Activated T-cell treated with anti-CD3 and anti-CD28 coated beads, Interleukin-2, amount 50 U/mL, for 48 hours (primary cell): ENCODE data around the gene IL23R.

Source experiments
- DNase-seq, 2 experiments: peaks; one replicate each; pipeline ENCODE4 v3.0.0-alpha.2; 2020

The IL23R gene

DNA sequence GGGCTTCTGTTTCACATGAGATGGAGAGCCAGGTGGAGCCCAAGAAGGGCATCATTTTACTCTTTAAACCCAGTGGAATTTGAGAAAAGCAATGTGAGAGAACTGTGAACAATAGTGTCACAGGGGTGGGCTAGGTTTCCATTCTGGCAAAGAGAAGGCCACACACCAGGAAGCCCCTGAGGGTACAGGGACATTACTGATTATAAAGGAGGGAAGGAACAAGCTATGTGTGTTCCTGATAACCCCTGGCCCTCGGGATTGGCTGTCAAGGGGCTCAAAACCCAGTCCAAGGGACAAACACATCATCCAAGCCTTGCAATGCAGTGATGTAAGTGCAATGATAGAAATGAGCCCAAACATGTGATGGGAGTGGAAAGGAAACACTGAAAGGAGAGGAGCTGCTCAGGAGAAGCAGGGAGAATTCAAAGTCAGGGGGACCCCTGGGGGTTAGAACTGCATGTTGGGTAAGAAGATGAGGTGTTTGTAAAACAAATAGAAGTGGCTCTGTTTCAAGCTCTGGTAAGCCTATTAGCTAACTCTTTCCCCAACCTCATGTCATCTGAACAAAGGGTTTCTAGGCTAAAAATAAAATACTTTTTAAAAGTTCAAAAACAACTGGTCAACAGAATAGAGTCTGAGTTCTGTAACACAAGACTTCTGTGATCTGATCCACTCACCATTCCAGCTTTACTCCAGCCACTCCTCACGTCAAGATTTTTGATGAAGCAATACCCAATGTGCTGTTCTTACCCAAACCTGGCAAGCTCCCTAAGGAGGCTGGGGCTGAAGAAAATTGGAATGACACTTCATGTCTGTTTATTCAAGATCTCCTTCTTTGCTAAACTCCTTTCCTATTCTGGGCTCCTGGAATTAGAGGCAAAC, 90.3 kb downstream of the IL23R start:
- no peak for DNase-seq

DNA sequence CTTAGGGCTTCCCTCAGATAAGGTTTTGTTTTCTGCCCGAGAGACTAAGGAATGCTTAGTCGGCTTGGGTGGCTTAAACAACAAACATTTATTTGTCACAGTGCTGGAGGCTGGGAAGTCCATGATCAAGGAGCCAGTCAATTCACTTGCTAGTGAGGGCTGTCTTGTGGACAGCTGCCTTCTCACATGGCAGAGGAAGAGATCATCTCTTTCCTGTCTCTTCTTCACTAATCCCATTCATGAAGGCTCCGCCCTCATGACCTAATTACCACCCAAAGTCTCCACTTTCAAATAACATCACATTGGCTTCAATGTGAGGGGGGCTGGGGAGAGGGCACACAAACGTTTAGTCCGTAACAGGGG, 90.9 kb downstream of the IL23R start:
- DNase-seq: no peak

DNA sequence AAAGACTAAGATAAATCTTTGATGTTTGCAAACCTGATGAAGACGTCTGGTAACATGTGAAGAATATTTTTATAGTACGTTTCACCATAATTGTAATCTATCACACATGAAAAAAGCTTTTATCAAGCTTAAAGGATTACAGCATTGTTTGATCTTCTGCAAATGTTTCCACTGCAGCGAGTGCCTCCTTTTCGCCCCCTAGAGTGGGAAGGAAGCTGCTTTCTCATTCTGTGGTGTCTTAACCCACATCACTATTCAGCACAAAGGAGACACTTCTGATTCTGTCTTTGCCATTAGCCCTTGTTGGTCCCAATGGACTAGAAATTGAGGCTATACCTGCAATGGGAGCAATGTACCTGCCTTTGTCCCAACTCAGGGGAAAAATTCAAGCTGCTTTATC, 95.4 kb downstream of the IL23R start:
- DNase-seq: no peak

- DNase-seq: no peak
Observed at GRCh38 chr1:67262735-67263134, 96.5 kb downstream of the IL23R start.

DNA sequence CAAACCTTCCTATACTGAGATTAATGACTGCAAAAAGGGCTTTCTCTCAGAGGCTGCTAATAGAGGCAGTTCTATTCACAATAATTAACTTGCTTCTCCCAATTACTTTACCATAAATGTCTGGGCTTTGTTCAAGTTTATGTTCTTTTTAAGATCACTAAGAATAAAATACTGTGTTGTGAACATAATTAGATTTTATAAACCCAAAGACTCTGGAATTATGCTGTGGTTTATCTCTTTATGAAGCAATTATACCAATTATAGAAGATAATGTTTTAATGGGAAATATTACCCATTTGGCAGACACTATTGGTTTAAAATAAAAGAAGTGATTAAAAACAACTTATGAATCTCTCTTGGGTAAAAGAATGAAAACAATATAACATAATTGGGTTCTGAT, 97.9 kb downstream of the IL23R start:
- no peak for DNase-seq

DNA sequence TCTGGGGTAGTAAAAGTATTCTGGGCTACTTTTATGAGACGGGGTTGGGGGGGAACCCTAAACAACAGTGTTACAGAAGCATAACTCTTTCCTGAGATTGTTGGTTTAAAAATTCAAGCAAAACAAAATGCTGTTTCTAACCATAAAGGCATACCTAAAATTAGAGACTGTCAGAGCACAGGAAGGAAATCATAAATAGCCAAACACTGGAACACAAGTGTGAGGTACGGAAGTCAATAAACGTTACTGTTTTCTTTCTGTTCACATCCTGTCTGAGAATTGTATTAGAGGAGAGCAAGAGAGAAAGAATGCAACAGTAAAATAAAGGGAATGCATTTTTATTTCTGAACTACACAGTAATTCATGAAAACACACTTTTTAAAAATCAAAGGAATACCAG, 98.6 kb downstream of the IL23R start:
- DNase-seq: no peak

GRCh38 chr1:67269061-67269460, 102.8 kb downstream of the IL23R start:
- no peak for DNase-seq

DNA sequence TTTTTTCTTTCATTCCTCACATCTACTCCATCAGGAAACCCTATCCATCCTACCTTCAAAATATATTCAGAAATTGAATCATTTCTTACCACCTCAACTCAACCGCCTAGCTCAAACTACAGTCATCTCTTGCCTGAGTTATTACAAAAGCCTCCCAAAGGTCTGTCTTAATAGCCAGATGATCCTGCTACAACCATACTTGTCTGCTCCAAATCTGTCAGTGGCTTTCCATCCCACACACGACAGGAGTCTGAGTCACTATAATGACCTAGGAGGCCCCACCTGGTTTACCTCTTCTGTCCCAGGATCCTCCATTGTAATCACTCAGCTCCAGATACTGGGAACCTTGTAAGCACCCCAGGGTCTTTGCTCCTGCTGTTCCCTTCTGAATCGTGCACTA, 104.3 kb downstream of the IL23R start:
- peak; percentile 41 to 52 for DNase-seq

DNA sequence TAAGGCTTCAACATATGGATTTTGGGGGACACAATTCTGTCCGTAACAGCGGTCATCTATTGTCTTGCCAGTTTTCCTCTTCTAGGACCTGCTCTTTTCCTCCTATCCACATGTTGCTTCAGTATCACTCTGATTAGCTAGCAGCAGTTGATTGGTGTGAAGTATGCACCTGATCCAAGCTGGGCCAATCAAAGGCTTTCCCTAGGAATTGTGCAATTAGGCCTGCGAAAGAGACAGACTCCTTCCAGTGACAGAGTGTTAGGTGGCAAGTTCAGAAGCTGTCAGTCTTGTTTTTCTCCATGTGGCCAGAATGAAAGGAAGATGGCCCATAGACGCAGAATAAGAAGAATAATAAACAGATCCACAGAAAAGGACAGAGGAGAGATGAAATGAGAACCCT, 107.3 kb downstream of the IL23R start:
- DNase-seq: no peak

GRCh38 chr1:67274623-67275325, 108.5 kb downstream of the IL23R start:
- peak; percentile 42 to 47 for DNase-seq

DNA sequence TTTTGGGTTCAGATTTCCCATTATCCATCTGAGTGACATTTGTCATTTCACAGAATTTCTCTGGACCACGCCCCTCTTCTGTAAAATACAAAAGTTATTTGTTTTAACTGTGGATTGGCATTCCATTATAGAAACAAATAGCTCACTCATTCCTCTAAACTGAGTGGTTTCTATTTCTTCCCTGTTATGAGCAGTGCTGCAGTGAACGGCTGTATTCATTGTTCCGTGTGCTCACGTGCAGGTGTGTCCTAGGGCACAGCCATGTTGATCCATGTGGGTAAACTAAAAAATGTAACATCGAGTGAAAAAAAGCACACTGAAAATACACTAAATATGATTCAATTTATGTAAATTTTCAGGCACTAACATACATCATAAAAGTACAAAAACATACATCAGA, 114.4 kb downstream of the IL23R start:
- no peak for DNase-seq

DNA sequence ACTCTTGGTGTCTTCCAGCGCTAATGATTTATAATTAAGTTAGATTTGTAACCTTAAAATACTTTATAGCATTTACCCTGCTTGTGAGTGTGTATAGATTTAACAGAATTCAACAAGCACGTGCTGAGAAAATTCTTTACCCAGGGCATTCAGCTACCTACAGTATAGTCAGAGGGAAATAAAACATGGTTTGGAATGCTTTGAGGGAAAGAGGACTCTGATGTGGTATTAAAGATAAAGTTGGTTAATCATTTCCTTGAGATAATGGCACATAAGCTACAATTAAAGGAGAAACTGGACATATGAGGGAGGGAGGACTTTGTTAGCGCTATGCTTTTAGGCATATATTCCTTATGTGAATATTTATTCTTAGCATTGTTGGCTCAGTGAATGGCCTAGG, 115.0 kb downstream of the IL23R start:
- DNase-seq: no peak

GRCh38 chr1:67285780-67286488, 119.7 kb downstream of the IL23R start:
- DNase-seq: peak in 1 of 2 experiments; percentile 47

GRCh38 chr1:67290236-67290635, 124.0 kb downstream of the IL23R start:
- no peak for DNase-seq

GRCh38 chr1:67294836-67295617, 128.8 kb downstream of the IL23R start:
- DNase-seq: no peak

DNA sequence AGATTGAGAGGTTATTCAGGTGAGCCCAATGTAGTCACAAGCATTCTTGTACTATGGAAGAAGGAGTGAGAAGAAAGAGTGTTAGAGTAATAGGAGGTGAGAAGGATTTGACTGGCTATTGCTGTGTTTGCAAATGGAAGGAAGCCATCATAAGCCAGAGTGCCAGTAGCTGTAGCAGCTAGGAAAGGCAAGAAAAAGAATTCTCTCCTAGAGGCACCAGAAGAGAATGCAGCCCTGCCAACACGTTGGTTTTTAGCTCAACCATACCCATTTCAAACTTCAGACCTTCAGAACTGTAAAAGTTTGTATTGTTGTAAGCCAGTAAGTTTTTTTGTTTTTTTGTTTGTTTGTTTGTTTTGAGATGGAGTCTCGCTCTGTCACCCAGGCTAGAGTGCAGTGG, 132.5 kb downstream of the IL23R start:
- no peak for DNase-seq

GRCh38 chr1:67299296-67299695, 133.0 kb downstream of the IL23R start:
- no peak for DNase-seq

DNA sequence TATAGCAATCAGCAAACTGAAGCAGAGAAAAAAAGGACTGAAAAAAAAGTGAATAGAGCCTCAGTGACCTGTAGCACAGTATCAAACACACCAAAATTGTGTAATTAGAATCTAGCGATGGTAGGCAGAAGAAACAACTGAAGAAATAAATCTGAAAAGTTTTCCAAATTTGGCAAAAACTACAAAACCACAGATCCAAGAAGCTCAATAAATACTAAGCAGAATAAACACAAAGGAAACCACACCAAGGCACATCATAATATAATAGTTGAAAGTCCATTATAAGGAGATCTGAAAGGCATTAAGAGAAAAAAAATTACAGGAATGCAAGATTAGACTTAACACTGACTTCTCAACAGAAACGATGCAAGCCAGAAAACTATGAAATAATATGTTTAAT, 134.3 kb downstream of the IL23R start:
- no peak for DNase-seq

DNA sequence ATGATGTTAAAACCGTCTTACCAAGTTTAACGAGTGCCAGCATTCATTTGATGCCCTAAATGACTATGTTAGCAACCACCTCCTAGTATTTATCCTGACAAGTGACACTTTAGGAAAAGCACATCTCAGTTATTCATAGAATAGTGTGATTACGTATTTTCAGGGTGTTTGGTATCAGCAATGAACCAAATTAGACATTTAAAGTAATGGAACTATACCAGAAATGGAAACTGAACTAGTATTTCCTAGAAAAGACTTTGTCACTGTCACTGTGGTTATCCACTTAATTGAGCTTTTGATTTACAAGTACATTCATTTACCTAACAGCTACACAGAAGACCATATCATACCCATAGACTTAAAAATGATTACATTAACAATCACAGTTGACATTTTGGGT, 137.8 kb downstream of the IL23R start:
- no peak for DNase-seq

GRCh38 chr1:67306547-67306946, 140.3 kb downstream of the IL23R start:
- no peak for DNase-seq

- DNase-seq: peak; percentile 75 to 76
Observed at GRCh38 chr1:67307251-67308060, 141.2 kb downstream of the IL23R start, which contains the start of gene IL12RB2. Gene IL12RB2 (plus strand): TSS chr1:67307873. CDS start chr1:67320369, 12,496 bp downstream.

DNA sequence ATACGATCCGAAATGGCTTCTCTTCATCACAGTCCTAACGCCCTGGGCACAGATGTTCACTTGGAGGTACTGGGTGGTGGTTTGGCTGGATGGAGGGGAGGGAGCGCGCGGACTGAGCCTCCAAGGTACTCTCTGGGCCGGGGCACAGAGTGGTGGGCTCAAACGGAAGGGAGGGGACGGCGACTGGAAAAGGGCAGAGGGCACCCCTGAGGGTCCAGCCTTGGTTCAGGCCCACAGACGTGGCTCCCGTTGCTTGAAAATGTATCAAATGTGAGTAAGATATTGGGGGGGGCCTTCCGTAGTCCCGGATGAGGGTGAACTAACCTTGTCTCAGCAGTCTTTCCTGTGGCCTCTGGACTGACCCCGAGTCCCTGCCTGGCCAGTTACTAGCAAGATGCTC, 141.9 kb downstream of the IL23R start:
- peak; percentile 53 to 60 for DNase-seq
